HEK293 (cell line): ENCODE measurements around the gene ANKAR.

Experiments
- GLI4 ChIP-seq: fragments of 450-650 bp; formaldehyde crosslinking; IDR thresholded peaks from 2 replicates; pipeline ENCODE4 v1.5.1; 2016; ENCODE audit warnings: missing biosample characterization, missing genetic modification characterization
- REST ChIP-seq: fragments of 450-650 bp; formaldehyde crosslinking; IDR thresholded peaks from 2 replicates; pipeline ENCODE4 v1.5.1; 2016; ENCODE audit warnings: missing biosample characterization, missing genetic modification characterization
- SP3 ChIP-seq: fragments of 450-650 bp; formaldehyde crosslinking; IDR thresholded peaks from 2 replicates; pipeline ENCODE4 v1.5.1; 2016; ENCODE audit warnings: missing biosample characterization, missing genetic modification characterization
- YY1 ChIP-seq: fragments of 450-650 bp; formaldehyde crosslinking; IDR thresholded peaks from 2 replicates; pipeline ENCODE4 v1.5.1; 2018; ENCODE audit warnings: missing biosample characterization, missing genetic modification characterization
- ZNF146 ChIP-seq: fragments of 450-650 bp; formaldehyde crosslinking; IDR thresholded peaks from 2 replicates; pipeline ENCODE4 v1.5.1; 2016; ENCODE audit warnings: missing biosample characterization, missing genetic modification characterization
- ZNF404 ChIP-seq: fragments of 450-650 bp; formaldehyde crosslinking; IDR thresholded peaks from 2 replicates; pipeline ENCODE4 v1.5.1; 2017; ENCODE audit warnings: missing biosample characterization, missing genetic modification characterization
- ZNF670 ChIP-seq: fragments of 450-650 bp; formaldehyde crosslinking; IDR thresholded peaks from 2 replicates; pipeline ENCODE4 v1.5.1; 2016; ENCODE audit warnings: missing biosample characterization, missing genetic modification characterization, low read depth
- ZSCAN18 ChIP-seq: fragments of 450-650 bp; formaldehyde crosslinking; IDR thresholded peaks from 2 replicates; pipeline ENCODE4 v1.5.1; 2016; ENCODE audit warnings: missing biosample characterization, missing genetic modification characterization
- TF ChIP-seq, protein P1 (sequence below): fragments of 450-650 bp; formaldehyde crosslinking; IDR thresholded peaks from 2 replicates; pipeline ENCODE4 v1.5.1; 2016; ENCODE audit warnings: missing biosample characterization, missing genetic modification characterization, borderline replicate concordance
- TF ChIP-seq, protein P2 (sequence below): fragments of 450-650 bp; formaldehyde crosslinking; IDR thresholded peaks from 2 replicates; pipeline ENCODE4 v1.5.1; 2016; ENCODE audit warnings: missing biosample characterization, missing genetic modification characterization

DNA sequence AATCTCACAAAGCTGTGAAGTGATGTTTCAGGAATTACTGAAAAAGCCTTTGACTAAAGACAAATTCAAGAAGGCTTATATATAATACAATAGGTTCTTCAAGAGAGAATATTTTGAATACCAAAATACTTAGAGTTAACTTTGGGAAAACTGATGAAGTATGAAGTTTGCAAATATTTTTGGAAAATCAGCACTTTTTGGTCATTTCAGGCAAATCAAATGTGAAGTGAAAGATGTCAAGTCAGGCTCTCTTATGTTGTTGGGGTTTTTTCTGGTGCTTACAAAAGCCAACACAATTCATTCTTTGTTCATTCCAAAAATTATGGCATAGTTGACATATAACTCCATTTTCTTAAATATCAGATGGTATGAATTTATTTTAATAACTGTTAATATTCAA, 27.9 kb upstream of the ANKAR start:
- TF ChIP-seq, protein P1, sequence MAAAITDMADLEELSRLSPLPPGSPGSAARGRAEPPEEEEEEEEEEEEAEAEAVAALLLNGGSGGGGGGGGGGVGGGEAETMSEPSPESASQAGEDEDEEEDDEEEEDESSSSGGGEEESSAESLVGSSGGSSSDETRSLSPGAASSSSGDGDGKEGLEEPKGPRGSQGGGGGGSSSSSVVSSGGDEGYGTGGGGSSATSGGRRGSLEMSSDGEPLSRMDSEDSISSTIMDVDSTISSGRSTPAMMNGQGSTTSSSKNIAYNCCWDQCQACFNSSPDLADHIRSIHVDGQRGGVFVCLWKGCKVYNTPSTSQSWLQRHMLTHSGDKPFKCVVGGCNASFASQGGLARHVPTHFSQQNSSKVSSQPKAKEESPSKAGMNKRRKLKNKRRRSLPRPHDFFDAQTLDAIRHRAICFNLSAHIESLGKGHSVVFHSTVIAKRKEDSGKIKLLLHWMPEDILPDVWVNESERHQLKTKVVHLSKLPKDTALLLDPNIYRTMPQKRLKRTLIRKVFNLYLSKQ, result no peak
- no peak for TF ChIP-seq ZSCAN18
- no peak for TF ChIP-seq SP3 (tag by site-specific recombination)
- no peak for TF ChIP-seq ZNF404 (tag by site-specific recombination)
- TF ChIP-seq YY1 (tag by site-specific recombination), result no peak
- no peak for TF ChIP-seq REST (tag by site-specific recombination)
- no peak for TF ChIP-seq GLI4
- TF ChIP-seq, protein P2, sequence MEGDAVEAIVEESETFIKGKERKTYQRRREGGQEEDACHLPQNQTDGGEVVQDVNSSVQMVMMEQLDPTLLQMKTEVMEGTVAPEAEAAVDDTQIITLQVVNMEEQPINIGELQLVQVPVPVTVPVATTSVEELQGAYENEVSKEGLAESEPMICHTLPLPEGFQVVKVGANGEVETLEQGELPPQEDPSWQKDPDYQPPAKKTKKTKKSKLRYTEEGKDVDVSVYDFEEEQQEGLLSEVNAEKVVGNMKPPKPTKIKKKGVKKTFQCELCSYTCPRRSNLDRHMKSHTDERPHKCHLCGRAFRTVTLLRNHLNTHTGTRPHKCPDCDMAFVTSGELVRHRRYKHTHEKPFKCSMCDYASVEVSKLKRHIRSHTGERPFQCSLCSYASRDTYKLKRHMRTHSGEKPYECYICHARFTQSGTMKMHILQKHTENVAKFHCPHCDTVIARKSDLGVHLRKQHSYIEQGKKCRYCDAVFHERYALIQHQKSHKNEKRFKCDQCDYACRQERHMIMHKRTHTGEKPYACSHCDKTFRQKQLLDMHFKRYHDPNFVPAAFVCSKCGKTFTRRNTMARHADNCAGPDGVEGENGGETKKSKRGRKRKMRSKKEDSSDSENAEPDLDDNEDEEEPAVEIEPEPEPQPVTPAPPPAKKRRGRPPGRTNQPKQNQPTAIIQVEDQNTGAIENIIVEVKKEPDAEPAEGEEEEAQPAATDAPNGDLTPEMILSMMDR (tag by site-specific recombination), result no peak
- no peak for TF ChIP-seq ZNF670 (tag by site-specific recombination)
- TF ChIP-seq ZNF146 (tag by site-specific recombination), result no peak
